ENCODE results near the gene HDAC4. TPM values are rescaled to one million over a fixed set of nuclear protein-coding genes. Genes with fewer than 3 reads are reported as not detected.

Gene HDAC4
- total and polyA plus RNA-seq, 2 donors, result 24.4 to 29.5 TPM

GRCh38 chr2:239214725-239215124, 186.1 kb downstream of the HDAC4 start:
- 93% methylated on average over 9 of the region's 9 CpGs for WGBS
- no peaks in the 10 kb centered on the region for H3K36me3 ChIP-seq (ENCODE audit: insufficient read depth)
- no peak overlapping the region for H3K27ac ChIP-seq (ENCODE audit: low read depth)
- no peaks in the 10 kb centered on the region for H3K4me1 ChIP-seq (ENCODE audit: insufficient read depth)
- no peak for DNase-seq (ENCODE audit: extremely low spot score)
- H3K4me3 ChIP-seq (ENCODE audit: low read depth, low read length), result no peak overlapping the region

GRCh38 chr2:239213643-239214101, 187.1 kb downstream of the HDAC4 start:
- WGBS, result 87% methylated on average over 7 of the region's 7 CpGs
- no peak overlapping the region for H3K27ac ChIP-seq (ENCODE audit: low read depth)
- no peaks in the 10 kb centered on the region for H3K4me1 ChIP-seq (ENCODE audit: insufficient read depth)
- no peaks in the 10 kb centered on the region for H3K36me3 ChIP-seq (ENCODE audit: insufficient read depth)
- no peak for DNase-seq (ENCODE audit: extremely low spot score)
- H3K4me3 ChIP-seq (ENCODE audit: low read depth, low read length), result no peak overlapping the region

GRCh38 chr2:239212929-239213642, 187.7 kb downstream of the HDAC4 start:
- Histone ChIP-seq H3K27ac (ENCODE audit: low read depth) (no peak overlapping the region), H3K36me3 (ENCODE audit: insufficient read depth) (no peaks in the 10 kb centered on the region), H3K4me3 (ENCODE audit: low read depth, low read length) (no peak overlapping the region), H3K4me1 (ENCODE audit: insufficient read depth) (no peaks in the 10 kb centered on the region)
- no peak for DNase-seq (ENCODE audit: extremely low spot score)
- WGBS, result 72% methylated on average over 19 of the region's 19 CpGs

GRCh38 chr2:239212121-239212928, 188.5 kb downstream of the HDAC4 start:
- Histone ChIP-seq H3K36me3 (ENCODE audit: insufficient read depth) (no peaks in the 10 kb centered on the region), H3K4me3 (ENCODE audit: low read depth, low read length) (no peak overlapping the region), H3K4me1 (ENCODE audit: insufficient read depth) (no peaks in the 10 kb centered on the region), H3K27ac (ENCODE audit: low read depth) (no peak overlapping the region)
- DNase-seq (ENCODE audit: extremely low spot score), result no peak
- WGBS, result 80% methylated on average over 7 of the region's 7 CpGs

- Histone ChIP-seq H3K4me3 (ENCODE audit: low read depth, low read length) (no peak overlapping the region), H3K27ac (ENCODE audit: low read depth) (no peak overlapping the region)
- 81% methylated on average over 13 of the region's 13 CpGs for WGBS
Observed at GRCh38 chr2:239211396-239212094, 189.3 kb downstream of the HDAC4 start.

GRCh38 chr2:239209783-239210182, 191.0 kb downstream of the HDAC4 start:
- WGBS, result 90% methylated on average over 14 of the region's 14 CpGs
- Histone ChIP-seq H3K27ac (ENCODE audit: low read depth) (no peak overlapping the region), H3K4me3 (ENCODE audit: low read depth, low read length) (no peak overlapping the region), H3K36me3 (ENCODE audit: insufficient read depth) (no peaks in the 10 kb centered on the region), H3K4me1 (ENCODE audit: insufficient read depth) (no peaks in the 10 kb centered on the region)
- DNase-seq (ENCODE audit: extremely low spot score), result no peak

More at GRCh38 chr2:239211396-239212094, 189.3 kb downstream of the HDAC4 start:
- no peak for DNase-seq (ENCODE audit: extremely low spot score)
- Histone ChIP-seq H3K36me3 (ENCODE audit: insufficient read depth) (no peaks in the 10 kb centered on the region), H3K4me1 (ENCODE audit: insufficient read depth) (no peaks in the 10 kb centered on the region)

GRCh38 chr2:239208465-239209180, 192.2 kb downstream of the HDAC4 start:
- Histone ChIP-seq H3K4me1 (ENCODE audit: insufficient read depth) (no peaks in the 10 kb centered on the region), H3K27ac (ENCODE audit: low read depth) (no peak overlapping the region), H3K36me3 (ENCODE audit: insufficient read depth) (no peaks in the 10 kb centered on the region), H3K4me3 (ENCODE audit: low read depth, low read length) (no peak overlapping the region)
- 97% methylated on average over 11 of the region's 11 CpGs for WGBS
- DNase-seq (ENCODE audit: extremely low spot score), result no peak

- Histone ChIP-seq H3K27ac (ENCODE audit: low read depth) (no peak overlapping the region), H3K4me1 (ENCODE audit: insufficient read depth) (no peaks in the 10 kb centered on the region), H3K4me3 (ENCODE audit: low read depth, low read length) (no peak overlapping the region), H3K36me3 (ENCODE audit: insufficient read depth) (no peaks in the 10 kb centered on the region)
- WGBS, result 93% methylated on average over 3 of the region's 3 CpGs
- DNase-seq (ENCODE audit: extremely low spot score), result no peak
Observed at GRCh38 chr2:239206851-239207250, 194.0 kb downstream of the HDAC4 start.

- Histone ChIP-seq H3K36me3 (ENCODE audit: insufficient read depth) (no peaks in the 10 kb centered on the region), H3K4me3 (ENCODE audit: low read depth, low read length) (no peak overlapping the region), H3K27ac (ENCODE audit: low read depth) (no peak overlapping the region), H3K4me1 (ENCODE audit: insufficient read depth) (no peaks in the 10 kb centered on the region)
- DNase-seq (ENCODE audit: extremely low spot score), result no peak
- 97% methylated on average over 5 of the region's 5 CpGs for WGBS
Observed at GRCh38 chr2:239206042-239206441, 194.8 kb downstream of the HDAC4 start.

GRCh38 chr2:239204876-239205468, 195.8 kb downstream of the HDAC4 start:
- Histone ChIP-seq H3K4me1 (ENCODE audit: insufficient read depth) (no peaks in the 10 kb centered on the region), H3K36me3 (ENCODE audit: insufficient read depth) (no peaks in the 10 kb centered on the region), H3K4me3 (ENCODE audit: low read depth, low read length) (no peak overlapping the region), H3K27ac (ENCODE audit: low read depth) (no peak overlapping the region)
- 76% methylated on average over 11 of the region's 11 CpGs for WGBS
- no peak for DNase-seq (ENCODE audit: extremely low spot score)

- H3K27ac ChIP-seq (ENCODE audit: low read depth), result no peak overlapping the region
- no peaks in the 10 kb centered on the region for H3K4me1 ChIP-seq (ENCODE audit: insufficient read depth)
- 95% methylated on average over 28 of the region's 28 CpGs for WGBS
- H3K4me3 ChIP-seq (ENCODE audit: low read depth, low read length), result no peak overlapping the region
- no peak for DNase-seq (ENCODE audit: extremely low spot score)
- no peaks in the 10 kb centered on the region for H3K36me3 ChIP-seq (ENCODE audit: insufficient read depth)
Observed at GRCh38 chr2:239204136-239204875, 196.5 kb downstream of the HDAC4 start.

GRCh38 chr2:239203443-239204135, 197.2 kb downstream of the HDAC4 start:
- WGBS, result 85% methylated on average over 14 of the region's 14 CpGs
- Histone ChIP-seq H3K27ac (ENCODE audit: low read depth) (no peak overlapping the region), H3K4me1 (ENCODE audit: insufficient read depth) (no peaks in the 10 kb centered on the region), H3K4me3 (ENCODE audit: low read depth, low read length) (no peak overlapping the region), H3K36me3 (ENCODE audit: insufficient read depth) (no peaks in the 10 kb centered on the region)
- no peak for DNase-seq (ENCODE audit: extremely low spot score)

Data from urinary bladder (tissue), 4 donors.